GM21447 (cell line): ENCODE measurements around the gene CSNK1G1.
A peak's percentile ranks its signal among the peaks of the same experiment; 100 is the strongest.
"Not testable (repeated sequence)": the region's sequence is repeated elsewhere in the genome, so short reads cannot be mapped to it uniquely, and the experiment has no call there.

Experiments used
- ATAC-seq: cut with Tn5 transposase; IDR thresholded peaks from one replicate; pipeline ENCODE4 v1.9.1; 2021; ENCODE audit not compliant: unreplicated experiment

Gene CSNK1G1

DNA sequence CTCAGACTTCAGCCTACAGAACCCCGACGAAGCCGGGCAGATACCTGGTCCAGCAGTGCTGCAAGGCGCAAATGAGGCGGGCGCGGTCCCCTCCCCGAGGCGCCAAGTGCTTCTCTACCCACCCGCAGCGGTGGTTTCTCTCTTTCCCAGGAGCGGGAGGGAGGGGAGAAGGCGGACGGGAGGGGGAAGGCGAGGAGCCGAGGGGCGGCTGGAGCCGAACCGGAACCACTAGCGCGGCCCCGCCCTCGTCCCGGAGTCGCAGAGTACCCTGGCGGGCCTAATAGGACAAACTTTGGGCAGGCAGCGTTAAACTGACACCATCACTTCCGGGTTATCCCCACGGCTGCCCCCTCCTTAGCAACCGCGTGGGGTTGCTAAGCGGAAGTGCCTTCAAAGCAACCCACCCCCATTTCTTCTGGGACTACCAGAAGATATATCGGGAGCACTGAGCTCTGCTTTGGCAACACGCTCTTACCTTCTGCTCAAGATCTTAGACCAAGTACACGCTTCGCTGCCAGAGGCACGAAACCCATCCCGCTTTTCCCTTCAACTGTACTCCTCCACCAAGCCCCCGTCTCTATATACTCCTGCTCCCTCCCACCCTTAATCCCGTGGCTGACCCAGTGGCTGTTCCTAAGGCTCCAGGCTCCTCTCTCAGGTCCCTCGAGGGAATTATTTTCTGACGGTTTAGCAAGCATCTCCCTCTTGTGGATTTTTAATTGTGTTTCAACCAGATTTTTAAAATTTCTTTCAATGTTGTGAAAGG lies at the start of gene CSNK1G1:
Gene CSNK1G1 (minus strand): TSS at position 230 of the 766 bp plus-strand sequence. CDS start 55,674 bp downstream, outside the sequence.
- peak; percentile 98 for ATAC-seq

DNA sequence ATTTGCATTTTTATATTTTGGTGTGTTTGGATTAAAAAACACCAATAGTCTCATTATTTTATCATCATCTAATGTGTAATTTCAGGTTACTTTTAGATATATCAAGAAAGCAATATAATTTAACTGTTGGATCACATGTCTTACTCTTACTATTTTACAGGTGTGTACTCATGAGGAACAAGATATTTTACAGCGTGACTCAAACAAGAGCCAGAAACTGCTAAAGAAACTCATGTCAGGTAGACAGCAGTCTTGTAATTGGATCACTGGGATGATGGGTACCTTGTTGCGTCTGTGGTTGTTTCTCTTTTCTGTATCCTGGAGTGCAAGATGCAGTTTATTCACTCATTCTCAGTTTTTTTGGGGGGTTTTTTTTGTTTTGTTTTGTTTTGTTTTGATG lies 44.6 kb upstream of the CSNK1G1 start:
- no peak for ATAC-seq

DNA sequence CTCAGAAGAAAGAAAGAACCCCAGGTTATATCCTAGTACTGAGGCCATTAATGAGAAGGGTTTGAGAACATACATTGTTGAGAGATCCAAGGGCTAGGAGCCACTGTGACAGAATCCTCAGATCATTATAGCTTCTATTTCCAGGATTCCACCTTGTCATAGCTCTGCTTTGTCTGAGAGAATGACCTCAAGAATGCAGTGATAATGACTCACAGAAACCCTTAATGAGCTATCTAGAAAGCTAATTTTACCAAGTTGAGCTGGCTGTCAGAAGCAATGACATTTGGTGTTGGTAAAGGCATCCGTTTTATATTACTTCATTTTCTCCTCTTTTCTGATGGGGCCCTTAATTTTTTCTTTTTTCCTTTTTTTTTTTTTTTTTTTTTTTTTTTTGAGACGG lies 42.6 kb upstream of the CSNK1G1 start:
- ATAC-seq = no peak

DNA sequence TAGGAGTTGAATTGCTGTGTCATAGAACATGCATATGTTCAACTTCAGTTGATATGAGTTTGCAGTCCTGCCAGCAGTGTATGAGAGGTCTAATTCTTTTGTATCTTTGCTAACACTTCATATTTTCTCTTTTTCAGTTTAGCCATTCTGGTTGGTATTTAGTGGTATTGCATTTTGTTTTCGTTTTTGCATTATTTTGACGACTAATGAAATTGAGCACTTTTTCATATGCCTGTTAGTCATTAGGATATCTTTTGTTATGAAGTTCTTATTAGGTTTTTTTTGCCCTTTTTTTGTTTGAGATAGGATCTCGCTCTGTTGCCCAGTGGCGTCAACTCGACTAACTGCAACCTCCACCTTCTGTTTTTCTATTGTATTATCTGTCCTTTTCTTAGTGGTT lies 40.8 kb upstream of the CSNK1G1 start:
- no peak for ATAC-seq

DNA sequence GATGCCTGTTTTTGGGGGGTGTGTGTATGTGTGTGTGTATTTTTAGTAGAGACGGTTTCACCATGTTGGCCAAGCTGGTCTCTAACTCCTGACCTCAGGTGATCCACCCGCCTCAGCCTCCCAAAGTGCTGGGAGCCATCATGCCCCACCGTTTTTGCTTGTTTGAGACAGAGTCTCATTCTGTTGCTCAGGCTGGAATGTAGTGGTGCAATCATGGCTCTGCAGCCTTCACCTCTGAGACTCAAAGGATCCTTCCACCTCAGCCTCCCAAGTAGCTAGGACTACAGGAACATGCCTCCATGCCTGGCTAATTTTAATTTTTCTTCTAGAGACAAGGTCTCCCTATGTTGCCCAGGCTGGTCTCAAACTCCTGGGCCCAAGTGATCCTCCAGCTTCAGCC lies 36.5 kb upstream of the CSNK1G1 start:
- ATAC-seq = not testable (repeated sequence)

DNA sequence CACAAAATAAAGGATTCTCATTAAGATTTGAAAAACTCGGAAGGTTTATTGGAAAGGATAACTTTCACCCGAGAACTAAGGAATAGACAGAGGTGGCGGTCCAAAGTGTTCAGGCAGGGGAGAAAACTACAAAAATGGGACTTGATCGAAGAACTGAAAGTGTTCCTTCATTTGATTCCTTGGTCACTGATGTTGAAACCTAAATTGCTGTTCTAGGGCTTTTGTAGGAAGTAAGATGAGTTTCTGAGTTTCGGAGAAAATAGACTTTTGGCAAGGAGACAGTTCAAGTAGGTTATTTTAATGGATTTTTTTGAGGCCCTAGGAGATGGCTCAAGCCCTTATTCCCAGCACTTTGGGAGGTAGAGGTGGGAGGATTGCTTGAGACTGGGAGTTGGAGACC lies 33.1 kb upstream of the CSNK1G1 start:
- ATAC-seq = no peak

DNA sequence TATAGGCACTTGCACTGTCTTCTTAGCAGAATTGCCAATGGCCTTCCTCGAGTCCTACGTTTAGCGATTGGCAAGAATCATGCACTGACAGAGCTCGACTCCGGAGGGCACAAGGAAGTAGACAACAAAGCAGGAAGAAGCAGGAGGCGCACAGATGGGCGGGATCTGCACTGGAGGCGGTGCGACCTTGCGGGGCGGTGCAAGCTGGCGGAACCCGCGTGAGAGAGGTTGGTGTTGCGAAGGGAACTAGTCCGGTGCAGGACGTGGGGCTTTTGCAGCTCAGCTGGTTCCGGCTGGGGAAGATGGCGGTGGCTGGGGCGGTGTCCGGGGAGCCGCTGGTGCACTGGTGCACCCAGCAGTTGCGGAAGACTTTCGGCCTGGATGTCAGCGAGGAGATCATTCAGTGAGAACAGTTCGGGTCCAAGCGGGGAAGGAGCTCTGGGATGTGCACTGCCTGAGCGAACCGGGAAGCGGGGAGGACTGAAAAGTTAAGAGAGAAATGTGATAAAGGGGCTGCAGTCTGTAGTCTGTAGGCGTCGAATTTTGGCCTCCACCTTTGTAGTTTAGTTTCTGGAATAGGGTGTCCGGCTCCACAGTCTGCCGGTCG lies 31.7 kb upstream of the CSNK1G1 start, which contains the start of gene TRIP4:
Gene TRIP4 (plus strand): TSS at position 275 of the 607 bp plus-strand sequence. CDS start 28 bp downstream, at position 303.
- peak; percentile 95 for ATAC-seq

DNA sequence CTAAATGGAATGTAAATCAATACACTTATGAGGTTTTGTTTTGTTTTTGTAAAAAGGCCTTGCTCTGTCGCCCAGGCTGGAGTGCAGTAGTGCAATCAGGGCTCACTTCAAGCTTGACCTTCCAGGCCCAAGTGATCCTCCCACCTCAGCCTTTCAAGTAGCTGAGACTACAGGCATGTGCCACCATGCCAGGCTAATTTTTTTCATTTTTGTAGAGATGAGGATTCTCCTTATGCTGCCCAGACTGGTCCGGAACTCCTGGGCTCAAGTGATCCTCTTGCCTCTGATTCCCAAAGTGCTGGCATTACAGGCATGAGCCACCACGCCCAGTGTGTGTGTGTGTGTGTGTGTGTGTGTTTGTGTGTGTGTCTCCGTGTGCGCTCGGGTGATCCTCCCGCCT lies 30.3 kb upstream of the CSNK1G1 start:
- ATAC-seq = no peak

DNA sequence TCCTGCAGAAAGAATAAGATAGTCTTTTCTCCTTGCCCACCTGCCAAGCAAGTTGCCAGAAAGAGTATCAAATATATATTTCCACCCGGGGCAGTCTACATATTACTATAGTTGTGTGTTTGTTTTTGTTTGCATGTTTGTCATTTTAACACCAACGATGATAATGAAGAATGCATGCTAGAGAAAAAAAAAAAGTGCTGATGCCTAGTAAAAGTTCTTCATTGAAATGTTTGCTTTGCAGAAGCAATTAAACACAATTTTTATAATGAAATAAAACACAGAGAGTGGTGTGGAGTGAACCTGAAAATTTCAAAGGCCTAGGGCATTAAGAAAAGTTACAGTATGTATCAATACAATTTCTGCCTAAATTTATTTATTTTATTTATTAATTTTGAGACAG lies 27.8 kb upstream of the CSNK1G1 start:
- ATAC-seq = no peak

DNA sequence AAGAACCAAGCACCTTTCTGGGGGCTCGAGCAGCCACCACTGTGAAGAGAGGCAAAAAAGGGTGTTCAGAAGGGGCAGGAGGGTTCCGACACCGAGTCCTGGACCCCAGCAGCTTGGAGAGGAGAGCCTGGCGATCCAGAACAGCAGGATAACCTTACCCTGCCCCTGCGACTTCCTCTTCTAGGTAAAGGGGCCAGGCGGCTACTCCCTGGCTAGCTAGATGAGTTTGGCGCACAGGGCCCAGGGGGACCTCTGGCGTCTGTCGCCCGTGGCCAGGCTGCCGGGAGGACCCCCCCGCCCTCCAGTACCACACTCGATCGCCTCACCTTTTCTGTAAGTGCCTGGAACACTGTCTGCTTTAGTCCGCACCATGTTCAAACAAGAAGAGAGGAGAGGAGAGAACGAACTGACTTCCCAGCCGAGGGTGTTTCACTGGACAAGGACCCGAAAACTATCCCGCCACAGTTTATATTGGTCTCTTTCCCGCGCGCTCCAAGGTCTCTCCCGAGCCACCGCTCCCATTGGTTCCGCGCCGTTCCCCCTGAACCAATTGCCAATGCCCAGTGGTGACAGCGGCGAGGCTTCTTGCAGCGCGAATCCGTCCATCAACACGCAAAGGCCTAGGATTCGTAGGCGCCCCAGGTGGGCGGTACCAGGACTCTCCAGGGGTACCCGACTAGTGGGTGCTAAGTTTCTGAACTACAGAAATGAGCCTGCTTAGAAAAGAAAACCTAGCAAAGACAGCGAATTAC lies 25.2 kb upstream of the CSNK1G1 start, which contains the start of gene PCLAF:
Gene PCLAF (minus strand): TSS at position 442 of the 752 bp plus-strand sequence. CDS start 70 bp downstream, at position 372.
- peak; percentile 94 for ATAC-seq

DNA sequence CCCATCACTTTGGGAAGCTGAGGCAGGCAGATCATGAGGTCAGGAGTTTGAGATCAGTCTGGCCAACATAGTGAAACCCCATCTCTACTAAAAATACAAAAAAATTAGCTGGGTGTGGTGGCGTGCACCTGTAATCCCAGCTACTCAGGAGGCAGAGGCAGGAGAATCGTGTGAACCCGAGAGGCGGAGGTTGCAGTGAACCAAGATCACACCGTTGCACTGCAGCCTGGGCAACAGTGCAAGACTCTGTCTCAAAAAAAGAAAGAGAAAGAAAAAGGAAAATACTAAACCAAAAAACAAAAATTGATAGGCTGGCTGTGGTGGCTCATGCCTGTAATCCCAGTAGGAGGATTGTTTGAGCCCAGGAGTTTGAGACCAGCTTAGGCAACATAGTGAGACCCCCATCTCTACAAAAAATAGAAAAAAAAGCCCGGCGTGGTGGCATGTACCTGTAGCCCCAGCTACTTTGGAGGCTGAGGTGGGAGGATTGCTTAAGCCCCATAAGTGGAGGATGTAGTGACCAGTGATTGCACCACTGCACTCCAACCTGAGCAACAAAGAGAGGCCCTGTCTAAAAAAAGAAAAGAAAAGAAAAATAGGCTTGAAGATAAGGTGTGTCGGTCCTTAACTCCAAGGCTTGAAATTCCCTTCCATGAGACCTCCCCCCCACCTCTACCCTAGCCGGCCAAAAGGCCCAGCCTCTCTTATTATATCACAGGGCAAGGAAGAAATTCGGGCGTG lies 24.3 kb upstream of the CSNK1G1 start:
- not testable (repeated sequence) for ATAC-seq

DNA sequence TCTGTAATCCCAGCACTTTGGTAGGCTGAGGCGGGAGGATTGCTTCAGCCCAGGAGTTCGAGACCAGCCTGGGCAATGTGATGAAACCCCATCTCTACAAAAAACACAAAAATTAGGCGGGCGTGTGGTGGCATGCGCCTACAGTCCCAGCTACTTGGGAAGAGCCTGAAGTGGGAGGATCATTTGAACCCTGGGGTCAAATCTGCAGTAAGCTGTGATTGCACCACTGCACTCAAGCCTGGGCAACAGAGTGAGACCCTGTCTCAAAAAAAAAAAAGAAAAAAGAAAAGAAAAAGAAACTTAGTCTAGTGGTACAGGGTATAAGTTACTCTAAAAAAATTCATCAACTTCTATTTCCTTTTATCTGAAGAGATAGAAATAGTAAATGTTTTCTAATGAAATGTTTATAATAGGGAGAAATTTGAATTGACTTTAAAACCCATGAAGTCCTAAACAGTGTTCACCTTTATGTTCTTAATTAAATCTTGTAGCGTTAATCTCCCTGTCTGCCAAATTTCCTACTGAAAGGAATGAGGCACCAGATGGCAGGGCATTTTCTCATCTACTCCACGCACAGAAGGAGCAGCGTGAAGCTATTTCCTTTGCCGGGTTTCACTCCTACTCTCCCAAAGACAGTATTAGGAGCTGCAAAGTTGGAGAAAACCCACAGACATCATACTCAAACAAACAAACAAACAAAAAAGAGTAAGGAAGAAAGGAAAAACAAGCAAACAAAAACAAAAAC lies 23.4 kb upstream of the CSNK1G1 start:
- ATAC-seq = no peak

DNA sequence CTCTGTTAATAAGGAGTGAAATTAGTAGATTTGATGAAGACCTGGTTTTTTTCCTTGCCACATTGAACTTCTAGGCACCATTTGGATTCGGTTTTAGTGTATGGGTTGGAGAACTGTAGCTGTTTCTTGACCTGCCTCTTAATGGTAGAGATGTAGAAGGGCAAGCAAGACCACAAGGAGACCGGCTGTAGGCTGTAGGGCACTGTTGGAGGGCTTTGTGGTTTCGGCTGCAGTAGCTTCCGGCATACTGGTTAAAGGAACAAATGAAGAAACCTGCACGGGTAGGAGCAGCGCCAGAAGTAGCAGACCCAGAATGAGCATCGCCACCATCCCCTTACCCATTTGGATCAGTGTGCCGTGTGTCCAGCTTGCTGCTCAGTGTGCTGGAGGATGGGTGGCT lies 17.4 kb upstream of the CSNK1G1 start:
- ATAC-seq = no peak

DNA sequence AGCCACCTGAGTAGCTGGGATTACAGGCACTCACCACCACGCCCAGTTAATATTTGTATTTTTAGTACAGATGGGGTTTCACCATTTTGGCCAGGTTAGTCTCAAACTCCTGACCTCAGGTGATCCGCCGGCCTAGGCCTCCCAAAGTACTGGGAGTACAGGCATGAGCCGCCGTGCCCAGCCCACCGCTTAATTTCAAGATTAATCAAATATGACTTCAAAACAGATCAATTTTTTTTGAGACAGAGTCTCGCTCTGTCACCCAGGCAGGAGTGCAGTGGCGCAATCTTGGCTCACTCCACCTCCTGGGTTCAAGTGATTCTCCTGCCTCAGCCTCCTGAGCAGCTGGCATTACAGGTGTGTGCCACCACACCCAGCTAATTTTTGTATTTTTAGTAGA lies 15.4 kb upstream of the CSNK1G1 start:
- not testable (repeated sequence) for ATAC-seq

DNA sequence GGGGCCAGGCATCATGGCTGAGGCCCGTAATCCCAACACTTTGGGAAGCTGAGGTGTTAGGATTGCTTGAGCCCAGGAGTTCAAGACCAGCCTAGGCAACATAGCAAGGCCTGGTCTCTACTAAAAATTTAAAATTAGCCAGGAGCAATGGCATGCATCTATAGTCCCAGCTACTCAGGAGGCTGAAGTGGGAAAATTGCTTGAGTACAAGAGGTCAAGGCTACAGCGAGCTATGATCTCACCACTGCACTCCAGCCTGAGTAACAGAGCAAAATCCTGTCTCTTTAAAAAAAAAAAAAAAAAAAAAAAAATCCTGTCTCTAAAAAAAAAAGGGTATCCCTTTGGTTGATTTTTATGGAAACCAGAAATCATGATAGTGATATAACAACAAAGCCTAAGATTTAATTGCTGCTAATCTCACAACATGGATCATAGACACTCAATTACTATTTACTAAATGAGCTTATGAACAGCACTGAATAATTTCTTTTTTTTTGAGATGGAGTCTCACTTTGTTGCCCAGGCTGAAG lies 13.2 kb upstream of the CSNK1G1 start:
- ATAC-seq = no peak

DNA sequence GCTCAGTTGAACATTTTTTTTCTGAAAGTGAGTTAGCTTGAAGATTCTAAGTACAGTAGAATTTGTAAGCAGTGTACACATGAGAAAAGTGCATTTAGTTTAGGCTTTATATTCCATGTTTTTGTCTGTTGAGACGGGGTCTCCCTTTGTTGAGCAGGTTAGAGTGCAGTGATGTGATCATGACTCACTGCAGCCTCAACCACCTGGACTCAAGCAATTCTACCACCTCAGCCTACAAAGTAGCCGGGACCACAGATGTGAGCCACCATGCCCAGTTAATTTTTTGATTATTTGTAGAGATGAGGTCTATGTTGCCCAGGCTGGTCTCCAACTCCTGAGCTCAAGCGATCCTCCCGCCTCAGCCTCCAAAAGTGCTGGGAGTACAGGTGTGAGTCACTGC lies 5.3 kb upstream of the CSNK1G1 start:
- ATAC-seq = no peak

DNA sequence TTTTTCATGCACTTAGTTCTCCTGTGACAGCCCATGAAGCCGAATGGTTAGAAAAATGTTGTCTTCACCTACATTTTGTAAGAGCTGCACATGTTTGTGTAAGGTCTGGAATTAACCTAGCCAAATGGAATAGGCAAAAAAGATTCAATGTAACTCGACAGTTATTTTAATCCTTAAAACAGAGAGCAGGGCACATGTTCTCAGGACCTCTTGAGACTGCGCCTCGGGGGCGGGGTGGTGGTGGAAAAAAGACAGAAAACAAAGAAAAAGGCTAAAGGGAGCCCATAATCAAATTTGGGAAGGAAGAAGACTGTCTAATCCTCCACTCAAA lies 702 bp upstream of the CSNK1G1 start:
- ATAC-seq = no peak

DNA sequence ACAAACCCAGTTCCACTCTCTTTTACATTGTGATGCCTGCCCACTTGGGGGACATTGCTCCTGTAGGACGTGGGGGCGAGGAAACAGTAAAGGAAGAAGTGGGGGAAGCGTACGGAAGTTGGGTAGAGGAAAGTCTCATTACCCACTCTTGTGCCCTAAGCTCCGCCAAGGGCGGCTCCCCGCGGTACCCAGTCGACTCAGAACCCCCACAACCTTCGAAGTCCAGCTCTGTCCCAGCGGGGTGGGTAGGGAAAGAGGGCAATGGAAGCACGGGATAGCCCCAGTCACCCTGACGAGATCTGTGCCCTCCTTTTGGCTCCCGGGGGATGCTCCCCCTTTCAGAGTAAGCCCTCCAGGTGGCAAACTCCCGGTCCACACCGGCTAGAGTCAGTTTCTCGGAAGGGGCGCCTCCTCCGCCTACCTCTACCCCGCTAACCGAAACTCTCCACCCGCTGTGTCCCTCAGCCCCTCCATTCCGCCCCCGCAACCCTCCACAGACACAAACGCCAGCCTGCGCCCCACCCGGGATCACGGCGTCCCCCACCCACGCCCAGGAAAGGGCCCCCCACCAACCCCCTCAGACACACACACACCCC lies 527 bp downstream of the CSNK1G1 start:
- ATAC-seq = peak; percentile 17

DNA sequence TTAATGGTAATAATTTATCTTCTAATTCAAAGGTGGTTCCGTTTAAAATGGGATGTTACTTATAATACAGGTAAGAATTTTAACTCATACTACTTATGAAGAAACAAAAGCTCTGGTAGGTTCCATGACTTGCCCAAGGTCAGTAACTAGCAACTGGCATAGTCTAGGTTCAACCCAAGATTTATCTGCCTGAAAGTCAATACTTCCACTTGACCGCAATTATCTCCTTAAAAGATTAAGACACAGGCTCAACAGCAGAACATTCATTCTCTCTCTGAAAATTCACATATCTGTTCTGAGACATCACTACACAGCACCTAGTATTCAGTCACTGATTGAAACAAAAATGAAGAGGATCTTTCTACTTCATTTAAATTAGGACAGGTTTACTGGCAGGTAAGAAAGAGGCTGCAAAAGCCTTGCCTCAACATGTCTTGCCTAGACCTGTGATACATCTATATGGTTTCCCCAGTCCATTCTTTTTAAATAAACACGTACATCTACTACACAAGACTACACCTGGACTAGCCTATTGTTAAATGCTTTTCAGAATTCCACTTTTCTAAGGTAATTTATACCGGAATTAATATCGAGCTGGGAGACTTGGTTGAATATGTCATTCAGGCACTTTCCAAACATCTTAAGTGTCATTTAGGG lies 1.2 kb downstream of the CSNK1G1 start:
- no peak for ATAC-seq
